Measurements from ENCODE around the gene FCER1A.

Gene FCER1A

DNA sequence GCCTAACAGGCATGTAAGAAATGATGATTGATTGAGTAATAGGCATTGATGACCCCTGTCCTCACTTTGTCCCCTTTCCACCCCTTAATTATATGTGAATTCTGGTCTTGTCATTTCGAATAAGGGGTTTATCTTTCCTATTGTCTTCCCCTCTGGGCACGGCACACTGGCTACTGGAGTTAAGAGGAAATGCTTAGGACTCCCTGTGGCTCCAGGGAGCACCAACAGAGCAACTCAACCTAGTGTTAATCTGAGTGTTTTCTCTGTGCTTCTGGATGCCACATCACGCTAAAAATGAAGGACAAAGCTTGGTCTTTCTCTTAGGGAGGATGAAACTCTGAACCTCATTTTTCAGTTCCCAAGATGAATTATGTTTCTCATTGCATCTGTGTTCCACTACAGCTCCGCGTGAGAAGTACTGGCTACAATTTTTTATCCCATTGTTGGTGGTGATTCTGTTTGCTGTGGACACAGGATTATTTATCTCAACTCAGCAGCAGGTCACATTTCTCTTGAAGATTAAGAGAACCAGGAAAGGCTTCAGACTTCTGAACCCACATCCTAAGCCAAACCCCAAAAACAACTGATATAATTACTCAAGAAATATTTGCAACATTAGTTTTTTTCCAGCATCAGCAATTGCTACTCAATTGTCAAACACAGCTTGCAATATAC, 5.3 kb downstream of the FCER1A start:
- no peaks in the 10 kb centered on the region for H4K20me1 ChIP-seq (ENCODE audit: low read depth, low read length)
- TF ChIP-seq, protein P1, sequence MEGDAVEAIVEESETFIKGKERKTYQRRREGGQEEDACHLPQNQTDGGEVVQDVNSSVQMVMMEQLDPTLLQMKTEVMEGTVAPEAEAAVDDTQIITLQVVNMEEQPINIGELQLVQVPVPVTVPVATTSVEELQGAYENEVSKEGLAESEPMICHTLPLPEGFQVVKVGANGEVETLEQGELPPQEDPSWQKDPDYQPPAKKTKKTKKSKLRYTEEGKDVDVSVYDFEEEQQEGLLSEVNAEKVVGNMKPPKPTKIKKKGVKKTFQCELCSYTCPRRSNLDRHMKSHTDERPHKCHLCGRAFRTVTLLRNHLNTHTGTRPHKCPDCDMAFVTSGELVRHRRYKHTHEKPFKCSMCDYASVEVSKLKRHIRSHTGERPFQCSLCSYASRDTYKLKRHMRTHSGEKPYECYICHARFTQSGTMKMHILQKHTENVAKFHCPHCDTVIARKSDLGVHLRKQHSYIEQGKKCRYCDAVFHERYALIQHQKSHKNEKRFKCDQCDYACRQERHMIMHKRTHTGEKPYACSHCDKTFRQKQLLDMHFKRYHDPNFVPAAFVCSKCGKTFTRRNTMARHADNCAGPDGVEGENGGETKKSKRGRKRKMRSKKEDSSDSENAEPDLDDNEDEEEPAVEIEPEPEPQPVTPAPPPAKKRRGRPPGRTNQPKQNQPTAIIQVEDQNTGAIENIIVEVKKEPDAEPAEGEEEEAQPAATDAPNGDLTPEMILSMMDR (IDR thresholded peaks at IDR 0.05; ENCODE audit: insufficient read depth, low read length, poor library complexity, severe bottlenecking), result no peak
- no peak for TF ChIP-seq EZH2phosphoT487 (conservative IDR thresholded peaks at IDR 0.05; ENCODE audit: low read length)

DNA sequence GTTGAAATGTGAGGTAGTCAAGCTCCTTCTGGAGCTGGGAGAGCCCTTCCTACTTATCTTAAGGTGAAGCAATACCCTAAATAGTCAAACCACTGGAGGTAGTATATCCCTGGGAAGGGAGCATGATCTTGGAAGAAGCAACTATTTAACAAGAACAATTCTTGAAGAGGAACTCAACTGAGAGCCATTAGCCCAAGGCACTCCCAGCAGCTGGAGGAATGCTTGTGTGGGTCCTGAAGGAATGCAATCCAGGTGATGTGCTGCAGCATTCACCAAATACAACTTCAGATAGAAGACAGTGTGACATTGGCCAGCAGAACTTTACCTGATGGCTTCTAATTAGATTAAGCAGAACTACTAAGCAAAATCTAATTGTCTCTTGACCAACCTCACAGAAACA, 9.5 kb downstream of the FCER1A start:
- Histone ChIP-seq H3K9me3 (ENCODE audit: insufficient read depth, low read length) (no peaks in the 10 kb centered on the region), H2AFZ (ENCODE audit: low read depth, low read length, severe bottlenecking) (no peak overlapping the region), H3K9ac (ENCODE audit: low read length) (no peak overlapping the region), H3K27me3 (ENCODE audit: low read length) (no peaks in the 10 kb centered on the region), H3K36me3 (ENCODE audit: low read length) (no peaks in the 10 kb centered on the region), H3F3A (ENCODE audit: insufficient read depth) (no peaks in the 10 kb centered on the region), H3K27ac (ENCODE audit: low read depth, low read length) (no peak overlapping the region), H3K9me2 (replicated peaks; ENCODE audit: insufficient read depth, low read length) (no peaks in the 10 kb centered on the region), H4K20me1 (ENCODE audit: low read depth, low read length) (no peaks in the 10 kb centered on the region), H3K79me2 (ENCODE audit: insufficient read depth, low read length) (no peaks in the 10 kb centered on the region), H3K4me2 (ENCODE audit: low read depth, low read length, poor library complexity, severe bottlenecking) (no peak overlapping the region), H3K4me3 (ENCODE audit: insufficient read depth, low read length, poor library complexity, severe bottlenecking) (no peak overlapping the region)
- TF ChIP-seq, protein P1 (IDR thresholded peaks at IDR 0.05; ENCODE audit: insufficient read depth, low read length, poor library complexity, severe bottlenecking), result no peak
- no peak for TF ChIP-seq EZH2phosphoT487 (conservative IDR thresholded peaks at IDR 0.05; ENCODE audit: low read length)

More for the DNA sequence above, 5.3 kb downstream of the FCER1A start:
- no peaks in the 10 kb centered on the region for H3K27me3 ChIP-seq (ENCODE audit: low read length)
- H3F3A ChIP-seq (ENCODE audit: insufficient read depth), result no peaks in the 10 kb centered on the region
- H3K9me2 ChIP-seq (replicated peaks; ENCODE audit: insufficient read depth, low read length), result no peaks in the 10 kb centered on the region
- H3K4me3 ChIP-seq (ENCODE audit: insufficient read depth, low read length, poor library complexity, severe bottlenecking), result no peak overlapping the region
- H3K36me3 ChIP-seq (ENCODE audit: low read length), result no peaks in the 10 kb centered on the region
- no peak overlapping the region for H3K9ac ChIP-seq (ENCODE audit: low read length)
- H3K4me2 ChIP-seq (ENCODE audit: low read depth, low read length, poor library complexity, severe bottlenecking), result no peak overlapping the region
- no peak overlapping the region for H3K27ac ChIP-seq (ENCODE audit: low read depth, low read length)
- H3K9me3 ChIP-seq (ENCODE audit: insufficient read depth, low read length), result no peaks in the 10 kb centered on the region
- H3K79me2 ChIP-seq (ENCODE audit: insufficient read depth, low read length), result no peaks in the 10 kb centered on the region
- no peak overlapping the region for H2AFZ ChIP-seq (ENCODE audit: low read depth, low read length, severe bottlenecking)

DNA sequence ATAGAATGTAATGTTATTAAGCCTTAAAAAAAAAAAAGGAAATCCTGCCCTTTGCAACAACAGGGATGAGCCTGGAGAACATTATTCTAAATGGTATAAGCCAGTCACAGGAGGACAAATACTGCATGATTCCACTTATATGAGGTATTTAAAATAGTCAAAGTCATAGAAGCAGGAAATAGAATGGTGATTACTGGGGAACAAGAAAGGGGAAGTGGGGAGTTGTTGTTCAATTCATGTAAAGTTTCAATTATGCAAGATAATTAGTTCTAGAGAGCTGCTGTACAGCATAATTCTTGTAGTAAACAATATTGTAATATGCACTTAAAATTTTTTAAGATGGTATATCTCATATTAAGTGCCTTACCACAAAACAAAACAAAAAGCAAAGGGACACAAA, 13.2 kb downstream of the FCER1A start:
- Histone ChIP-seq H3K4me3 (ENCODE audit: insufficient read depth, low read length, poor library complexity, severe bottlenecking) (no peak overlapping the region), H3K9ac (ENCODE audit: low read length) (no peak overlapping the region), H3K9me2 (replicated peaks; ENCODE audit: insufficient read depth, low read length) (no peaks in the 10 kb centered on the region), H2AFZ (ENCODE audit: low read depth, low read length, severe bottlenecking) (no peak overlapping the region), H3K36me3 (ENCODE audit: low read length) (no peaks in the 10 kb centered on the region), H3K27me3 (ENCODE audit: low read length) (peaks cover 3% of the 10 kb centered on the region; the same call in 1 of the 2 replicates), H3K27ac (ENCODE audit: low read depth, low read length) (no peak overlapping the region), H3F3A (ENCODE audit: insufficient read depth) (no peaks in the 10 kb centered on the region), H4K20me1 (ENCODE audit: low read depth, low read length) (no peaks in the 10 kb centered on the region), H3K4me2 (ENCODE audit: low read depth, low read length, poor library complexity, severe bottlenecking) (no peak overlapping the region), H3K79me2 (ENCODE audit: insufficient read depth, low read length) (no peaks in the 10 kb centered on the region), H3K9me3 (ENCODE audit: insufficient read depth, low read length) (no peaks in the 10 kb centered on the region)
- no peak for TF ChIP-seq EZH2phosphoT487 (conservative IDR thresholded peaks at IDR 0.05; ENCODE audit: low read length)
- TF ChIP-seq, protein P1 (IDR thresholded peaks at IDR 0.05; ENCODE audit: insufficient read depth, low read length, poor library complexity, severe bottlenecking), result no peak
